HG03521 (cell line): ENCODE data around the gene SCCPDH.

ENCODE experiments used
- ATAC-seq: cut with Tn5 transposase; IDR thresholded peaks from one replicate; pipeline ENCODE4 v1.9.1; 2021; ENCODE audit warnings: mild to moderate bottlenecking, moderate library complexity; ENCODE audit not compliant: unreplicated experiment

SCCPDH gene

DNA sequence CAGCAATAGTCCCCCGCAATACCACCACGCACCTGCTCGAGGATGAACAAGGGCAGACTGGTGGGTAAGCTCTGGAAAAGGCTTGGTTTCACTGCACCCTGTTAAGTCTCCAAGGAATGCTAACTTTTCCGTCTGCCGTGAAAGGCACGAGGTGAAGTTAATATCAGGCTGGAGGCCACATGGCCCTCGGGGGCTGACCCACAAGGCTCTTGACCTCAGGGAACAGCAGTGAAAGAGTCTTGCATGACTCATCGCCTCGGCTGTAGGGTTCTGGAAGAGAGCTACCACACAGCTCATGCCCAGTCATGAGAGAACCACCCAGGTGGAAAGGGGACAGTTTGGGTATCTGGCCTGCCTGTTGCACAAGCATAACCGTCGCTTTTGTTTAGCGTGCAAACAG is 24.7 kb downstream of the SCCPDH start:
- ATAC-seq: no peak

DNA sequence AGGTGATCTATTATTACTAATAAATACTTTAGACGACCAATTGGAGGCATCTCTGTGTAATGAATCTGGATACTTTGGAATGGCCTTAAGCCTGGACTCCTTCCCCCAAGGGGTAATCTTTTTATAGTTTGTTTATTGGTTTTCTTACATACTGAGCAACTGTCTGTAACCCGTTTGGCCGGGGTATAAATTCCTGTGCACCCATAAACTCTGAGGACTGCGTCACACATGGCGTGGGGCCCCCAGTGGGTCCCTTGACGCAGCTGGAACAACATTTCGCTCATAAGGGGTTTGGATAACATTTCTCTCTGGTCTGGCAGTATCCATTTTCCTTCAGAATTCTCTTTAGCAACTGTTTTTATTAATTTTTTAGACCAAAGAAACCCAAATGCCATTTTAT is 26.5 kb downstream of the SCCPDH start:
- no peak for ATAC-seq

DNA sequence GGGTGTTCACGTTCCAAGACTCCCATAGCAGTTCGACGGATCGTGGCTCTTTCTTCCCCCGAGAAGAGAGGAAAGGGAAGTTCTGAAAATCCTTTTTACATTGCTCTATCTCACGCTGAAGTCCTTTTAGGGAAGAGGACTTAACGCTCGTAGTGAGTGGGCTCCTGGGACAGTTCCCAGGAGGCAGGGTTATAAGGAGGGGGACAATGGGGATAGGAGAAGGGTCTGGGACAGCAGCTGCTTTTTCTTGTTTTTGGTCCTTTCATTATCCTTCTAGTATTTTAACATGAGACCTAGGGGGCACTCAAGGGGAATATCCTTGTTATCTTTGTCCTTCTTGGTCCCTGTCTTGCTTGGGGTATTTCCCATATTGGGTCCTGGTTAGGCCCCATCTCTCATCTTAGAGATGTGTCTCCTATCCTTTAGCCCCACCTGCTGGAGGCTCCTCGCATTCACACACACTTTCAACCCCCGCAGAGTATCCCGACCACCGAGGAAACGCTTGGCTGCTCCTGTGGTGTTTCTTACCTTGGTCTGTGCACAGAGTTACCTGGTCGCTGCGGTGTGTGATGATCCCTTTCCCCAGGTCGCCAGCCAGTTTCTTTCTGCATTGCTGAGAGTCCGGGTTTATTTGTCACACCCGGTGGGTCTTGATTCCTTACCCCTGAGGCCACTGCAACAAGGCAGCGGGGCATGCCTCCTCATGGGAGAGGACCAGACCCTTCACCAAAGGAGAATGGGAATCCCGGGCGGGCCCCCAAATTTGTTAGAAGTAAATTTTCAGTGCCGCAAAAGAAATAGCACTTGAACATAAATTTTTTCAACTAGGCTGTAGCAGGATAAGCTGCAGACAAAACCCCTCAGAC is 29.7 kb downstream of the SCCPDH start:
- ATAC-seq: peak; percentile 72

DNA sequence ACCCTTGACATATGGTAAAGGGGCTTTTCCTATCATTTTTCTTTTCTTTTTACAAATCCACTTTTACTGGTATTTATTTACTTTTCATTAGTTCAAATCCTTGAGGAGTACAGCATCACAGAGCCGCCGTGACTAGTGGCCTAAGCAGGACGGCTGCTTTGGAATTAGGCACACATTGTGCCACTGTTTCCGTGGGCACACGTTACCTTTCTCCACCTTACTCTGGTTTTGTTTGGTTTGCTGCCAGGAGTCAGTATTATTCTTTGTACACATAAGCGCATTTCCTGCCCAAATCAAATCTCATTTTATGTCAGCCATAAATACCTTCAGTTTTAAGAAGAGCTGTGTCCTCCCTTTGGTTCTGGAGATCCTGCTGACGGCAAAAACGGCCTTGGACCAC is 31.2 kb downstream of the SCCPDH start:
- ATAC-seq: no peak

DNA sequence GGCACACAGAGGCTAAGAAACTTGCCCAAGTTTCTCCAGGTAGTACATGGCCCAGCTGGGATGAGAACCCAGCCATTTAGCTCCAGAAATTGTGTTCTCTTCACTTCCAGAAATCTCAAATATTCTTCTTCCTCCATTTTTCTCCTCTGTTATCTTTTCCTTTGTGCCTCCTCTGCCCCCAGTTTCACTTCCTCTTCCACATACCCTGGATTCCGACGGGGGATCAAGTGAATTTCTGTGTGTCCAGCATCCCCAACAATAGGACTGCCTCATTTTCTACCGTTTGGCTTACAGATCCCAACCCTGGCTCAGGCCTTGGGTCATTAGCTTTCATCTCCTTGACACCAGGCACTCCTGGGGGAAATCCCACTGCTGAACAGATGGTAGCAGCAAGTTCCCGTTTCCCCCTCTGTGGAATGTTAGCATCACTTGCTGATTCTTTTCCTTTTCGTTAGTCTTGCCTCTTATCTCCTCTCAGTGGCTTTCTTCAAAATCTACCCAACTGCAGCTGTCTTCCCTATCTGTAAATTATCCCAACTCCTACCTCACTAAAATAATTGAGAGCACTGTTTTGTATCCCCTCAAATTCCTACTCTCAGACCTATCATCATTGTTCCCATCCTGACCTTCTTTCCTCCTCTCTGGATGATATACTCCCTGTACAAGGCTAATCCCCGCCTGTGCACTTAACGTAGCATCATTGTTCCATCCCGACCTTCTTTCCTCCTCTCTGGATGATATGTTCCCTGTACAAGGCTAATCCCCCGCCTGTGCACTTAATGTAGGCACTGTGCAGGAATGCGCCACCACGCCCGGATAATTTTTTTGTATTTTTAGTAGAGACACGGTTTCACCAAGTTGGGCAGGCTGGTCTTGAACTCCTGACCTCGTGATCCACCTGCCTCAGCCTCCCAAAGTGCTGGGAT is 36.5 kb downstream of the SCCPDH start:
- ATAC-seq: no peak

DNA sequence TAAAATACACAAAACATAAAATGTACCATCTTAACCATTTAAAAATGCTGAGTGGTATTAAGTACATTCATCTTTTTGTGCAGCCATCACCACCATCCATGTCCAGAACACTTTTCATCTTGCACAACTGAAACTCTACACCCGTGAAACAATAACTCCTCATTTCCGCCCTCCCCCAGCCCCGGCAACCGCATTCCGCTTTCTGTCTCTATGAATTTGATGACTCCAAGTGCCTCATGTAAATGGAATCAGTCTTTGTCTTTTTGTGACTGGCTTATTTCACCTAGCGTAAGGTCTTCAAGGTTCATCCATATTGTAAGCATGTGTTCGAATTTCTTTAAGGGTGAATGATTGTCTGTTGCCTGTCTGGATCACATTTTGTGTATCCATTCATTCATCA is 37.2 kb downstream of the SCCPDH start:
- no peak for ATAC-seq

DNA sequence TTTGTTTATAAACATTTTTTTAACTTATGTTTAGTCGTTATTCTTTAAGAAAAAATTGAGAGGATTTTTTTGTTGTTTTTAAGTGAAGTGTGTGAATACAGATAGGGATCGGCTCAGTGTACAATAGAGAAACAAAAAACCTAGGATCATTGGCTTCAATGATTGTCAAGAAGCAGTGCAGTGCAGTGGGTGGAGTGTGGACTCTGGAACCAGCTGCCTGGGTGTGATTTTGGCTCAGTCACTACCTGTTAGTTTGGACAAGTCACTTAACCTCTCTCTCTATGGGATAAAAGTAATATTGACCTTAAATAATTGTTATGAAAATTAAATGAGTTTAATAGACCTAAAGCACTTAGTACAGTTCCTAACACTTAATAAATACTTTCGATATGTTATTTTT is 41.3 kb downstream of the SCCPDH start:
- no peak for ATAC-seq

DNA sequence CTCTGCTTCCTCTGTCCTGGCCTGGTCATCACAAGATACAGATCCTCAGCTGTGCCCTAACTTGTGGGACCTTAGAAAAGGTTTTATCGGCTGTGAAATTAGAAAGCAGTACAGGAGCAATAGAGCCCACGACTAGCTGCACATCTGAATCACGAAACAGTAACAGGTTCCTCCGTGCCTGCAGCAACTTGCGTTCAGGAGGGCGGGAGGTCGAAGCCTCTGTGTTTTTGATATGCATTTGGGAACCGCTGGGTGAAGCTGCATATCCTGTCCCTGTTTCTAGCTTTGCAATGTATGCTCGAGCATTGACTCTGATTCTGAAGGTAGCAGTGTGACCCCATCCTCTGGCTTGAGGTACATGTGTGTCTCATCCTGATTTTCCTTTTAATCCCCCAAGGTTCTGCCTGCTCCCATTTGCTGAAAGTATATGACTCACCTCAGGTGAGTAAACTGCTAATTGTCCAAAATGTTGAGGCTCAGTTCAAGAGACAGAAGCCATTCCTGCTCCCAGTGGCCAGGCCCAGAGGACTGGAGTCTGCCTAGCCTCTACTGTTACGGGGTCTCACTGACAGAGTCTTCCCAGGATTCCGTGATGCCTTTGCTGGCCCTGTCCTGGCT is 44.3 kb downstream of the SCCPDH start:
- ATAC-seq: no peak

DNA sequence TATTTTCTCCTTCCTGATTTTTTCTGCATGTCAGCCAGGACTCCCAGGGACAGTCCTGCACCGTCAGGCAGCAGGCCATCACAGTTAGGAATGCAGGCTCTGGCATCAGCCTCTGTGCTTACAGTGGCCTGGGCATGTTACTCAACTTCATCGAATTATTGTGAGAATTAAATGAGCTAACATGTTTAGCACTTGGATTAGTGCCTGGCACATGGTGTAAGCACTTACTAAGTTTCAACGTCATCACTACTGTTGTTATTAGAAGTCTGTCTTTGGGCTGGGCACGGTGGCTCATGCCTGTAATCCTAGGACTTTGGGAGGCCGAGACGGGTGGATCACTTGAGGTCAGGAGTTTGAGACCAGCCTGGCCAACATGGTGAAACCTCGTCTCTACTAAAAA is 45.1 kb downstream of the SCCPDH start:
- no peak for ATAC-seq

DNA sequence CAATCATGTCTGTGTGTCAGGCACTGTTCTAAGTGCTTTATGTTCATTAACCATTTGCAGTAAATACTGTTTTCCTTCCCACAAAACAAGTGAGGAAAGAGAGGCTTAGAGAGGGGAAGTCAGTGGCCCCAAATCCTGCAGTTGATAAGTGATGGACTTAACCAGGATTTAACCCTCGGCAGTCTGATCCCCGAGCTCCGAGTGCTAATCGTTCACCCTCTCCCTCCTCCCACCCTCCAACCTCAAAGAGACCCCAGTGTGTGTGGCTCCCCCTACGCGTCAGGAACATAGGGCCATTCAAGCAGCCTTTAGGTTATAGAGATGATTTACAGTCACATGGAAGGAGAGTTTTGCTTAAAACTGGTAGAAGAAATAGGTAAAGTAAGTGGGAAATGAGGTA is 47.2 kb downstream of the SCCPDH start:
- no peak for ATAC-seq

DNA sequence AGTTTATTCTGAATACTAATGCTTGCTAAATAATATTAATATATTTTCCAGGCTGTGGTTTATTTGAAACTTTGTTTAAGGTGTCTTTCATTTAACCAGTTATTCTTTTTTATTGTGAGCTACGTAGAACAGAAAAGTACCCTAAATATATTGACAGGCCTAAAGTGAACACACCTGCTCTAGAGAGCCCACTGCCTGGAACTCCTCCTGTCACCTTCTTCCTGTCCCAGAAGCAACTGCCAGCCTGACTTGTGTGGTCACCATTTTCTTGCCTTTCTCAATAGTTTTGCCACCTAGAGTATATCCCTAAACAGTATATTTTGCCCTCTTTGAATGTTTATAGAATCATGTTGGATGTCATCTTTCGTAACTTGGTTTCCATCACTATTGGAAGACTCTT is 48.5 kb downstream of the SCCPDH start:
- ATAC-seq: no peak

DNA sequence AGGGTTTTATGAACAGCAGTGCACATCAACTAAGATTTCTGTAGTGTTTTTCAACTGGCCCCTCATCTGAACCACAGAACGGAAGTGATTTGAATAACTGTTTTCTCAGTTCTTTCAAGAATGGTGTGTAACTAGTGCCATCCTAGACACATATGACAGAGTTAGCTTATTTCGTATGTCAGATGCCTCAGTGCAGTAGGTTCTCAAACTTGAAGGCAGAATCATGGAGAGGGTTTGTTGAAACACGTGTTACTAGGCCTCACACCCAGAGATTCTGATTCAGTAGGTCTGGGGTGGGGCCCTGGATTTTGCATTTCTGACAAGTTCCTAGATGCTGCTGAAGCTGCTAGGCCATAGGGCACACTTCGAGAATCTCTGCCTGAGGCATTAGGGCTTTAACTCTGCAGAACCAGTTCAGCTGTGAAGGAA is 49.0 kb downstream of the SCCPDH start:
- ATAC-seq: peak; percentile 100

DNA sequence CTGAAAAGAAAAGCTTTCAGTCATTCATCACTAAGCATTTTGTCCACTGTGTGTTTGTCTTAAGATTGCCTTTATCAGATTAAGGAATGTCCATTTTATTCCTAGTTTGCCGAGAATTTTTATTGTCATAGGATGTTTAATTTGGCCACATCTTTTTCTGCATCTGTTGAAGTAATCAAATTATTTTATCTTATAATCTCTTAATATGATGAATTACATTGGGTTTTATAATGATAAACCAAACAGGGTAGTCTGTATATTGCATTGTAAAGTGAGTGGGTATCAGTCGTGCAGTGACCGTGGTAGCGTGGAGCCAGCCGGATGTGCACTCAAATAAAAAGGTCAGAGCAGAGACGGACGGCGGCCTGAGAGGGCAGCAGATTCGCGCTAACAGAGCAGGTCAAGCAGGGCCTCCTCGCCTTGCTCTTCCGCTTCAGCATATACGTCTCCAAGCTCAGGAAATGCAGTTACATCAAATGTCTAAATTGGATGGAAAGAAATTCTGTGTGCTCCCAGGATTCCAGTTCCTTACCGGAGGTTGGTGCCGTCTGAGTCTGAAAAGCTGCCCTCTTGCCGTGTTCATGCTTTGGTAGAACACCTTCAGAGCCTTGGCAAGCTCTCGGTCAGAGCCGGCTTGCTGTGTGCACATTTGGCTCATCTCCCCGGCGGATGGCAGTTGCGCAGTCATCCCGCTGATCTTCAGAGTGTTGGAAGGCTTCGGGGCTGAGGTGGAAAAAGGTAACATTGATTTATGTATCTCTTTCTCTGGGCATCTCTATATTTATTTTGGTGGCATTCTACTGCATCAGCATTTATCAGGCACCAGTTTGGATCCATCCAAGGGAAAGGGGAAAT is 51.5 kb downstream of the SCCPDH start:
- no peak for ATAC-seq

DNA sequence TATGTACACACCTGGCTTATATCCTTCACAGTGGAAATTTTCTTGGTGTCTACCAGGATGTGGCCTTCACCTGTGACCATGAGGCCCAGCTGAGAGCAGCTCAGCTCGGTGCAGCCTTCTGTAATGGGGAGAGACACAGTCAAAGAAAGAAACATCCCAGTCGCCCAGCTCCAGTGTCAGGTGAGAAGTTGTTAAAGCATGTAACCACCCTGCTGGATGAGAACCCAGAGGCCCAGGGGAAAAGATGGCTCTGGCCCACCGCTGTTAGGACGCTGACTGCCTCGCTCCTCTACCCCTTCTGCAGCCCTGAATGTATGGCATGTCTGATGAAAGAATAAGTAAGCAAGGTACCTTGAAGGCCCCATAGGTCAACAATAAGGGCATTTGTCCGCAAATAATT is 52.7 kb downstream of the SCCPDH start:
- ATAC-seq: no peak

DNA sequence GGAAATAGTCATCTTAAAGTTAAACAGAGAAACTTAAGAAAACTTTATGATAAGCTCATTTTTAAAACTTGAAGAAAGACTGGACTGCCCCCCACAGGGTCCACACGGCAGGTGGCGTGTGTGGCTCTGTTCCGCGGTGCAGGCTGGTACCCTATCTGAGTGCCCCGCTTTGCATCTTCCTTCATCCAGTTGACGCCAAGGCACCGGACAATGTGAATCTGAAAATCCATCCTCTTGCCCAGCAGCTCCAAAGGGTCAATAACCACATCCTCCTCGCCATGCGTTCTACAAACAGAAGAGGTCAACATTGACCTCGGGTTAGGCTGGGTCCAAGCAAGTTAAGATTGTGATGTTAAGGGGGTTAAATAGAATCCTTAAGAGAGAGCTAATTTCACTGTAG is 54.5 kb downstream of the SCCPDH start:
- no peak for ATAC-seq

DNA sequence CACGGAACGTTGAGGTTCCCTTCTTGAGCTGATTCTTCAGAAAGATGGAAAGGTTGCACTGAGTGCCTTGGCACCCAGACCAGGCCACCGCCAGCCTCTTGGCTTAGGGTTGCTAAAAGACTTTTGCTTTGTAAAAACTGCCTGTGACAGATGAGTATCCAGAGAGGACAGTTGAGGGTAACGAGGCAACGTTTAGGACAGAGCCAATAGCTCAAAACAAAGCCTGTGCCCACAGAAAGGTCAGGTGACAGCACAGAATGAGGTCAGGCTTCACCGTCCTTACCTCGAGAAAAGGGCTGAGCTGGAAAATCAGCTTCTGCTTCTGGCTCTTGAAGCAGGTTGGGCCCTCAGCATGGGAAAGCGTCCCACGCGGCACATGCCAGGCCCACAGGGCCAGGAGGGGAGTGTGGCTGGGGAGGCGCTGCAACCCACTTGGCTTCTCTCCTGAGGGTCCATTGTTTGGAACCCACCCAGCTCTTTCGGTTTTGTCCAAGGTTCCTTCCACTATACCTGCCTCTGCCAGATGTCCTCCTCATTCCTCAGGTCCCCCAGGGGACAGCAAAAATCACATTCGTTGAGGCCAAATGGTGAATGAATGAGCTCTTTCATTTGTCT is 55.5 kb downstream of the SCCPDH start:
- ATAC-seq: no peak

DNA sequence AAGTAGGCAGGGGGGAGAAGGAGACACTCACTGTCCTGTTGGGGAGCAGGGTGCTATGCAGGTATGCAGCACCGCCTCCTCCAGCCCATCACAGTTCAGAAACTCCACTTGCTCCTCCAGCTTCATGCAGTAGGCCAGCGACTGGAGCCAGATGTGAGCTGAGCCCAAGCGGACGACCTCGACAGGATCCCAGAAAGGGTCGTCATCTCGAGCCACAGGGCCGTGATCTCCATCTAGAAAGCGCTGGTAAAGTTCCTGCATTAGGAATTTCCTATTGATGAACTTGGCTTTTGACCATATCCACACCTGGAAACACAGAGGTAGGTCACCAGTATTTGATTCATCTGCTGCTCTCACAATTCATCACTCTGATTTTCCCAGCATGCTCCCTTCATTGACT is 56.1 kb downstream of the SCCPDH start:
- ATAC-seq: no peak

DNA sequence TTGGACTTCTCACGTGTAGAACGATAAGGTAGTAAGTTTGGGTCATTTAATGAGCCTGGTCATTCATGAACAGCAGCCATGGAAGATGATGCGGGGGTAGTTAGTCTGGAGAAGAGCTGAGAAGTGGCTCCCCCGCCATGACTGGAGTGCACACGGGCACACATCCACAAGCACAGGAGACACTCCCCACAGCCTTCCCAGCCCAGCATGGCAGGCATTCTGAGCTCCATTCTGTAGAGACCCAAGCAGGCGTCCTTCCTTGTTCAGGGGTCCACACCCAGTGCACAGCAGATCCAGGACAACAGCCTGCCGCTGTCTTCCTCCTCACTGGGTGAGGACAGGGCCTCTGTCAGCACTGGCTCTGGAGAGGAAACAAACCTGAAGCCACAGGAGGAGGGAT is 57.0 kb downstream of the SCCPDH start:
- ATAC-seq: no peak

DNA sequence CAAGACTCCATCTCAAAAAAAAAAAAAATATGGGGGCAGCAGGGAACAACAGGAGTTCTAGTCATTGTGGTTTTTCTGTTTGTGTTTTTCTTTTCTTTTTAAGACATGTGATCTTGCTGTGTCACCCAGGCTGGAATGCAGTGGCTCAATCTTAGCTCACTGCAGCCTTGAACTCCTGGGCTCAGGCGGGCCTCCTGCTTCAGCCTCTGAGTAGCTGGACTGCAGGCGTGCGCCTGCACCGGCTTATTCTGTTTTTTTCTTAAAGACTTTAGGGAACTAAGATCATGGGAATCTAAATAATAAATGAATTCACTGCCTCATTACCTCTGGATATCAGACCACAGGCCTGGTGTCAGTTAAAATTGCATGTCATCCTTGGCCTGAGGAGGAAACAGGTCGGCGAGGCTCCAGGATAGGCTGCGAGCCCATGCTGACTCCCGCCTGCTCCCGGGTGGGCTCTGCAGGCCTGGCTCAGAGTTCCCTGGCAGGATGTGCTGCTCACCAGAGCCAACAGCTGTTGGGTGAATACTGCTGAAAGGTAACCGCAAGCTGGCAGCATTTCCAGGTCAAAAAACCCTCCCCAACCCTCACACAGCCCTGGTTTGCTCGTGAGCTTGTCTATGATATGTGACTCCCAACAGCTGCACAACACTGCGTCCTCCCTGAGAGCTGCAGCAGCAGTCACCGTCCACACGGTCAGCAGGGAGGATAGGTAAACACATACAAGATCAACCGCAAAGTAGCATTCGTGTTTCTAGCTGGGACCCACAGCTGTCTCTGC is 58.1 kb downstream of the SCCPDH start:
- ATAC-seq: peak; percentile 62
